Panc1 (cell line): Measurements from ENCODE around the gene TGIF1. TPM values are rescaled to one million over a fixed set of nuclear protein-coding genes. Genes with fewer than 3 reads are reported as not detected.

Source experiments
- ATAC-seq: fragments of 200-7000 bp; cut with Tn5 transposase; 2 replicates; pipeline ENCODE4 v1.9.1; 2020; ENCODE audit warnings: mild to moderate bottlenecking, moderate library complexity
- BruUV-seq: library from RNA; stranded (reverse); fragments of 400-500 nt; replicated peaks from 2 replicates; lab custom pipeline; 2021; lab: Mats Ljungman, UMichigan
- CTCF ChIA-PET: fragments of 300-600 bp; sonication (Branson Sonifier 250); formaldehyde crosslinking; loops from one replicate; lab custom pipeline; 2022; ENCODE audit warnings: antibody characterized with exemption; lab: Charles Lee
- POLR2A ChIA-PET: fragments of 300-600 bp; sonication (Branson Sonifier 250); formaldehyde crosslinking; loops from one replicate; lab custom pipeline; 2022; ENCODE audit warnings: antibody characterized with exemption; lab: Charles Lee
- DNase-seq: peaks from one replicate; pipeline ENCODE4 v3.0.0-alpha.2; 2010; ENCODE audit warnings: low read depth, low spot score
- H3K27ac ChIP-seq: 2 replicates; pipeline ENCODE4 v1.5.1; 2011; ENCODE audit warnings: mild to moderate bottlenecking, low read length, inconsistent platforms
- H3K27me3 ChIP-seq: fragments of 200-500 bp; sonication (Bioruptor generic); 2 replicates; pipeline ENCODE4 v1.6.0; 2014; ENCODE audit warnings: low read length, inconsistent platforms; ENCODE audit not compliant: control insufficient read depth, insufficient read depth
- H3K36me3 ChIP-seq: fragments of 200-500 bp; sonication (Bioruptor generic); 2 replicates; pipeline ENCODE4 v1.5.1; 2014; ENCODE audit warnings: inconsistent platforms, mild to moderate bottlenecking, low read length, moderate library complexity; ENCODE audit not compliant: control insufficient read depth, insufficient read depth
- H3K4me1 ChIP-seq: 2 replicates; pipeline ENCODE4 v1.5.1; 2011; ENCODE audit warnings: inconsistent platforms, mild to moderate bottlenecking, low read length, moderate library complexity; ENCODE audit not compliant: control insufficient read depth, insufficient read depth
- H3K4me3 ChIP-seq, 2 experiments: 2 replicates each; pipeline ENCODE4 v1.5.1; 2011 to 2012; ENCODE audit warnings: low read depth in 2 of 2, low read length in 2 of 2, mild to moderate bottlenecking in 2 of 2, inconsistent platforms in 1 of 2, moderate library complexity in 1 of 2
- H3K9me3 ChIP-seq: fragments of 200-500 bp; sonication (Bioruptor generic); 2 replicates; pipeline ENCODE4 v1.5.1; 2014; ENCODE audit warnings: low read depth, mild to moderate bottlenecking, inconsistent platforms, low read length, moderate library complexity; ENCODE audit not compliant: control insufficient read depth, insufficient read depth
- POLR2AphosphoS5 ChIP-seq: IDR thresholded peaks from 2 replicates; pipeline ENCODE4 v1.6.1; 2012; ENCODE audit warnings: mild to moderate bottlenecking, low read depth, low read length, moderate library complexity
- SIN3A ChIP-seq: IDR thresholded peaks from 2 replicates; pipeline ENCODE4 v1.6.1; 2012; ENCODE audit warnings: low read depth, mild to moderate bottlenecking, low read length, moderate library complexity, borderline replicate concordance; ENCODE audit not compliant: insufficient read depth
- TCF7L2 ChIP-seq: IDR thresholded peaks from 2 replicates; pipeline ENCODE4 v1.6.1; 2011; ENCODE audit warnings: mild to moderate bottlenecking, low read depth, low read length, inconsistent platforms
- in situ Hi-C: cut with HindIII; loops from 2 replicates; pipeline ENCODE4 v1.10.0; 2016; ENCODE audit warnings: low sequenced_read_pairs, low pct_unique_long_range_greater_than_20kb
- intact Hi-C: fragments of 100-400 bp; cut with micrococcal nuclease; formaldehyde crosslinking; loops from one replicate; pipeline ENCODE4 v1.10.0; 2022; ENCODE audit not compliant: unreplicated experiment
- total RNA-seq: library from RNA; stranded (reverse); gene quantifications from one replicate; pipeline ENCODE4 v1.2.1, GENCODE V29; 2021; ENCODE audit not compliant: unreplicated experiment
- TF ChIP-seq, protein P1 (sequence below), 2 experiments: IDR thresholded peaks; 2 replicates each; pipeline ENCODE4 v1.6.1; 2011 to 2012; ENCODE audit warnings: low read depth in 2 of 2, control low read depth in 1 of 2, low read length in 1 of 2, mild to moderate bottlenecking in 1 of 2, moderate library complexity in 1 of 2; ENCODE audit not compliant: insufficient read depth in 1 of 2
- TF ChIP-seq, protein P2 (sequence below): fragments of 450-650 bp; IDR thresholded peaks from 2 replicates; pipeline ENCODE4 v1.5.1; 2017; ENCODE audit warnings: mild to moderate bottlenecking

The TGIF1 gene
- total RNA-seq, 1 experiment from 2014 or later = 171 TPM

GRCh38 chr18:3491981-3492555 lies 42.1 kb downstream of the TGIF1 start:
- in situ Hi-C loops = no loop called here
- POLR2A ChIA-PET = interaction anchor here (0.6 kb wide), 1 partner anchor 26 kb away, joined by 3 read pairs; no protein-coding TSS in a partner anchor

DNA sequence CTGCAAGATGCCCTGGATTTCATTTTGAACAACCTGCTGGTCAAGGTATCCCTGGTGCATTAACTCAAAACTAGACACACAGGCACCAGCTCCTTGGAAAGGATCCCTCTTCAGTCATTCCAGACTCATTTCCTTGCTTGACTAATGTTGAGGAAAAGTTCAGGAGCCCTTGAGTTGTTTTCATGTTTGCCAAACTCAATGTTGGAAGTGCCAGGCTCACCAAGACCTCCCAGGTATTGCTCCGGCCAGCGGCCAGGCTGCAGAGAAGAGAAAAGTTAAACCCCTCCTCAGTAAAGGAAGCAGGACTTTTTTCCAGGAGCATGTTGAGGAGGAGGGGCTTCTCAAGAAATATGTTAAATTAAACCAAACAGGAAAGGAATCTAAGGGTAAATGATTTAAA lies 42.7 kb downstream of the TGIF1 start:
- TF ChIP-seq SIN3A (no peak), TCF7L2 (no peak), POLR2AphosphoS5 (no peak)
- TF ChIP-seq, protein P1, sequence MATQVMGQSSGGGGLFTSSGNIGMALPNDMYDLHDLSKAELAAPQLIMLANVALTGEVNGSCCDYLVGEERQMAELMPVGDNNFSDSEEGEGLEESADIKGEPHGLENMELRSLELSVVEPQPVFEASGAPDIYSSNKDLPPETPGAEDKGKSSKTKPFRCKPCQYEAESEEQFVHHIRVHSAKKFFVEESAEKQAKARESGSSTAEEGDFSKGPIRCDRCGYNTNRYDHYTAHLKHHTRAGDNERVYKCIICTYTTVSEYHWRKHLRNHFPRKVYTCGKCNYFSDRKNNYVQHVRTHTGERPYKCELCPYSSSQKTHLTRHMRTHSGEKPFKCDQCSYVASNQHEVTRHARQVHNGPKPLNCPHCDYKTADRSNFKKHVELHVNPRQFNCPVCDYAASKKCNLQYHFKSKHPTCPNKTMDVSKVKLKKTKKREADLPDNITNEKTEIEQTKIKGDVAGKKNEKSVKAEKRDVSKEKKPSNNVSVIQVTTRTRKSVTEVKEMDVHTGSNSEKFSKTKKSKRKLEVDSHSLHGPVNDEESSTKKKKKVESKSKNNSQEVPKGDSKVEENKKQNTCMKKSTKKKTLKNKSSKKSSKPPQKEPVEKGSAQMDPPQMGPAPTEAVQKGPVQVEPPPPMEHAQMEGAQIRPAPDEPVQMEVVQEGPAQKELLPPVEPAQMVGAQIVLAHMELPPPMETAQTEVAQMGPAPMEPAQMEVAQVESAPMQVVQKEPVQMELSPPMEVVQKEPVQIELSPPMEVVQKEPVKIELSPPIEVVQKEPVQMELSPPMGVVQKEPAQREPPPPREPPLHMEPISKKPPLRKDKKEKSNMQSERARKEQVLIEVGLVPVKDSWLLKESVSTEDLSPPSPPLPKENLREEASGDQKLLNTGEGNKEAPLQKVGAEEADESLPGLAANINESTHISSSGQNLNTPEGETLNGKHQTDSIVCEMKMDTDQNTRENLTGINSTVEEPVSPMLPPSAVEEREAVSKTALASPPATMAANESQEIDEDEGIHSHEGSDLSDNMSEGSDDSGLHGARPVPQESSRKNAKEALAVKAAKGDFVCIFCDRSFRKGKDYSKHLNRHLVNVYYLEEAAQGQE (IDR thresholded peaks at IDR 0.05; ENCODE audit: insufficient read depth in 1 of 2, low read depth in 2 of 2, low read length in 1 of 2) = no peak
- TF ChIP-seq, protein P2, sequence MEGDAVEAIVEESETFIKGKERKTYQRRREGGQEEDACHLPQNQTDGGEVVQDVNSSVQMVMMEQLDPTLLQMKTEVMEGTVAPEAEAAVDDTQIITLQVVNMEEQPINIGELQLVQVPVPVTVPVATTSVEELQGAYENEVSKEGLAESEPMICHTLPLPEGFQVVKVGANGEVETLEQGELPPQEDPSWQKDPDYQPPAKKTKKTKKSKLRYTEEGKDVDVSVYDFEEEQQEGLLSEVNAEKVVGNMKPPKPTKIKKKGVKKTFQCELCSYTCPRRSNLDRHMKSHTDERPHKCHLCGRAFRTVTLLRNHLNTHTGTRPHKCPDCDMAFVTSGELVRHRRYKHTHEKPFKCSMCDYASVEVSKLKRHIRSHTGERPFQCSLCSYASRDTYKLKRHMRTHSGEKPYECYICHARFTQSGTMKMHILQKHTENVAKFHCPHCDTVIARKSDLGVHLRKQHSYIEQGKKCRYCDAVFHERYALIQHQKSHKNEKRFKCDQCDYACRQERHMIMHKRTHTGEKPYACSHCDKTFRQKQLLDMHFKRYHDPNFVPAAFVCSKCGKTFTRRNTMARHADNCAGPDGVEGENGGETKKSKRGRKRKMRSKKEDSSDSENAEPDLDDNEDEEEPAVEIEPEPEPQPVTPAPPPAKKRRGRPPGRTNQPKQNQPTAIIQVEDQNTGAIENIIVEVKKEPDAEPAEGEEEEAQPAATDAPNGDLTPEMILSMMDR = no peak
- ATAC-seq = no peak
- H3K27ac ChIP-seq = peak overlapping the region; percentile 98
- H3K27me3 ChIP-seq = no peaks in the 10 kb centered on the region
- in situ Hi-C loops (no loop called here), intact Hi-C loops (no loop called here)
- POLR2A ChIA-PET = no interaction called here
- no peak for DNase-seq
- H3K4me1 ChIP-seq = peaks cover 53% of the 10 kb centered on the region
- H3K36me3 ChIP-seq = no peaks in the 10 kb centered on the region
- CTCF ChIA-PET = no interaction called here
- no peaks in the 10 kb centered on the region for H3K9me3 ChIP-seq
- BruUV-seq = no TSS peak
- H3K4me3 ChIP-seq = no peak overlapping the region

More at GRCh38 chr18:3491981-3492555, 42.1 kb downstream of the TGIF1 start:
- intact Hi-C loops = no loop called here
- H3K27me3 ChIP-seq = no peaks in the 10 kb centered on the region
- TF ChIP-seq TCF7L2 (no peak), POLR2AphosphoS5 (no peak), SIN3A (no peak)
- TF ChIP-seq, protein P2 = no peak
- TF ChIP-seq, protein P1 (IDR thresholded peaks at IDR 0.05; ENCODE audit: insufficient read depth in 1 of 2, low read depth in 2 of 2, low read length in 1 of 2) = no peak
- DNase-seq (no peak), ATAC-seq (no peak)
- no peaks in the 10 kb centered on the region for H3K9me3 ChIP-seq
- no TSS peak for BruUV-seq
- no peaks in the 10 kb centered on the region for H3K36me3 ChIP-seq
- H3K4me3 ChIP-seq = no peak overlapping the region
- H3K4me1 ChIP-seq = peaks cover 49% of the 10 kb centered on the region
- CTCF ChIA-PET = no interaction called here
- peak overlapping the region; percentile 98; the same call in 1 of the 2 replicates for H3K27ac ChIP-seq
